ENCODE data around the gene NUDT14.

- TF ChIP-seq CTCF (IDR thresholded peaks at IDR 0.05) (no peak), EP300 (IDR thresholded peaks at IDR 0.05) (no peak), POLR2A (IDR thresholded peaks at IDR 0.05) (no peak)
These were observed 27.6 kb upstream of the NUDT14 start for GRCh38 chr14:105208738-105209075.

Measured in ovary (tissue), 3 donors.